Activated T-helper 9 cell treated with anti-CD3 and anti-CD28 coated beads, Interleukin-2, amount 50 U/mL, for 16 hours (primary cell): ENCODE results near the gene PTPN4.

Experiments used
- DNase-seq: peaks from one replicate; pipeline ENCODE4 v3.0.0-alpha.2; 2020; ENCODE audit warnings: low read depth

The PTPN4 gene

GRCh38 chr2:119857742-119858141, 98.0 kb downstream of the PTPN4 start:
- DNase-seq = no peak

GRCh38 chr2:119859528-119859927, 99.8 kb downstream of the PTPN4 start:
- DNase-seq = no peak

GRCh38 chr2:119860924-119861323, 101.2 kb downstream of the PTPN4 start:
- no peak for DNase-seq

GRCh38 chr2:119862127-119862889, 102.6 kb downstream of the PTPN4 start:
- no peak for DNase-seq

- no peak for DNase-seq
Measured at GRCh38 chr2:119864318-119864717, 104.6 kb downstream of the PTPN4 start.

DNA sequence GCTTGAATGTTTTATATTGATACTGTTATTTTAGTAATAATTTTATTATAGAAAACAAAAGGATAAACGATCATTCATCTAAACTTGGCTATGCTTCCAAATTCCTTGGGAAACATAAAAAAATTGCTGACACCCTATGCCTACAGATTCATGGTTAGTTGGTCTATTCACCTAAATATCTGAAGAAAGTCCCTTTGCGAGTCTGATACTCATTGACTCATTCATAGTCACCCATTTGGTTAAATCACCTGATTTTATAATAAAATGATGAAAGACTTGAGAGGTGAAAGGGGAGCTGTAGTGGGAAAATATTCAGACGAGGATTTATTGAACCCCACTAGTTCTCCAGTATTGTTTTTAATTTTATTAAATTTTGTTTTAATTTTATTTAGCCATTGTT, 112.0 kb downstream of the PTPN4 start:
- no peak for DNase-seq

DNA sequence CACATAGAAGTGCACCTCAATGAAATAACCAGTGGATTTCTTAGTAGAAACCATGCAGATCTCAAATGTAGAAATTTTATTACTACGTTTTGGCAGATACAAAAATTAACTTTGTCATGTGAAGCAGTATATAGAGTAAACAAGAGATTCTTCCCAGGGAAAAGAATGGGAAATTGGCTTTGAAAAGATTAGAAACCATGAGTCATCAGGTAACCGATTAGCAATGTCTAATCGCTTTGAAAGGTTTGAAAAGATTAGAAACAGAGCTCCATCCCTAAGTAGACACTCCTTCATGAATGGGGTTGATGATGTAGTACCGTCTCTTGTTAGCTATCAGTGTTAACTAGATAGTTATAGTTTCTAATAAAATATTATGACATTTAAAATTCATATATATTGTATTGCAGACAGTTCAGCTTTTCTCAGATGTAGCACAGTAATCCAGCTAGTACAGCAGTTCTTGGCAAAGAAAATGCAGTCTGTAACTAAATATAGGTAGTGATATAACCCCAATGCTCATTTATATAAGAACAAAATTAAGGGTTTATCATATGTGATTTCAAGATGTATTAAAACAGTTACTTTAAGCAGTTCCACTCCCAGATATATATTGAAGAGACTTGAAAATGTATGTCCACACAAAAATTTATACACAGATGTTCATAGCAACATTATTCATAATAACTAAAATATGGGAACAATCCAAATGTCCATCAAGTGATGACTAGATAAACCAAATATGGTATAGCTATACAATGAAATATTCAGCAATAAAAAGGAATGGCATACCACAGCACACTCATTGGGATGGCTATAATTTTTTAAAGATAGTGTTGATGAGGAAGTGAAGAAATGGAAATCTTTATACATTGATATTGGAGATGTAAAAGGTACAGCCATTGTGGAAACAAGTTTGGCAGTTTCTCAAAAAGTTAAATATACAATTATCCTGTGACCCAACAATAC, 113.9 kb downstream of the PTPN4 start:
- no peak for DNase-seq

DNA sequence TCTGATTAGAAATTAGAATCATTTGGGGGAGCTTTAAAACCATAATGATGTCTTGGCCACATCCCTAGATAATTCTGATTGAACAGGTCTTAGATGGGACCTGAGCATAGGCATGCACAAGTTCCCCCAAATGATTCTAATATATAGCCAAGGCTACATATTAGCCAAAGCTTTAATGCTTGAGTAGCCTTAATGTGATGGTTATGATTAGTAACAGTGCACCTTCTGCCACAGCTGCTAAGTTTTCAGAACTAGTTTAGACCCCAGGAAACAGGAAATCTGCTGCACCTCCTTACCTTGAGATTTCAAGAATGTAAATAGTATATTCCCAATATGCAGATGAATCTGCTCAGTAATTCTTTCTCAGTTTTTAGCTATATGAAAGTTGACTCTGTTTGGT, 119.8 kb downstream of the PTPN4 start:
- DNase-seq = no peak

GRCh38 chr2:119888680-119889079, 129.0 kb downstream of the PTPN4 start:
- no peak for DNase-seq

DNA sequence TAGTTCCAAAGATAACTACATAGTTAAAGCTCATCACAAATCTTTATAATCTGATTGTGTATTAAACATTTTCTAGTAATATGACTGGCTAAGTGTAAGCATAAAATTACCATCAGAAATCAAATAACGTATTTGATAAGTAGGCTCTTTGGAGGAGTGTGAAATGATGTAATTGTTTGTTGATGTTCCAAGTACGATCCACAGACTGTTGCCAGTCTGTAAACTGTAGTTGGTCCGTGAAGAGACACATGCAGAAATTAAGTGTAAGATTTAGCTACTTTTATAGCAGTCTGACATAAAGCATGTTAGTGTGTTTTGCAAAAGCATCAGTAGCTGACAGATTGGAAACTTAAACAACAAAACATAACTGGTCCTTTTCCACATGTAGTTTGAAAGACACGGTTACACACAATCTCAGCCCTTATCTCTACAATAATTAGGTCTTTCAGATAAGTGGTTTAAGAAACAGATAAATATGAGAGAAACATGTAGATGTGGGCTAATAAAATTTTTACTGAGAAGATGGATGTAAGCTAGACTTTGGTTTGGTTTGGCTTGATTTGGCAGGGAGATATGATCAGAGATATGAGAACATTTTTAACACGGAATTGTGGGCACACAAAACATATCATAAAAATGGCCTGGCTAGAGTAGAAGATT, 138.1 kb downstream of the PTPN4 start:
- no peak for DNase-seq

DNA sequence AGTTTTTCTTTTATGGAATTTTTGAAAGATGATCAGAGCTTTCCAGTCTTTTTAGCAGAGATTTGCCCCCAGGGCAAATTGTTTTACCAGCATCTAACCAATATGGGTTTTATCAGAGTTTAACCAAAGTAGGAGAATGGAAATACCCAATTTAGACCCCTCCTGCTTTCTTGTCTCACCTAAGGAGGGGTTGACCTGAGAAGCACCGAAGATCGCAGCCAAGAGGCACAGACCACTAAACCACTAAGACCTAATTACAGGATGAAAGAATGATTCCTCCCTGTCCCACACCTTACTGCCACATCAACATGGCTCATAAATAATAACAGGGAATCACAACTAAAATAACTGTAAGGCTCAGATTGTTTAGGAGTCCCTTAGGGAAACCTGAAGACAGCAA, 141.3 kb downstream of the PTPN4 start:
- no peak for DNase-seq

GRCh38 chr2:119910566-119910965, 150.8 kb downstream of the PTPN4 start:
- DNase-seq = no peak

GRCh38 chr2:119914266-119914665, 154.5 kb downstream of the PTPN4 start:
- no peak for DNase-seq

DNA sequence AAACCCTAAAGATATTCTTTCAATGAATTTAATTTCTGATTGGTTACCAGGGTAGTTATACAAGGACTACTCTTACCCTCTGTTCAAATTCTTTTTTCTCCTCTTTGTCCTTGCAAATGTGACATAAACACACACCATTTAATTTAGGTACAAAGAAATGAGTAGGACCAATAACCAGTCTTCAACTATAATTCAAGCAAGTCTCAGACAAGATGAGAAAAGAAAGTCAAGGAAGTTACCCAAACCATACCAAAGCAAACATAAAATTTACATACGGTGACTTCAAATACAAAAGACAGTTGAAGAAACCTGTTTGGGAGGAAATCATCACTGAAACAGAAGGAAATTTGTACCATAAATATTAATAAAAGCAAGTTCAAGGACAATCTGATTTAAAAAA, 162.1 kb downstream of the PTPN4 start:
- DNase-seq = no peak

- DNase-seq = no peak
Measured at GRCh38 chr2:119922699-119923098, 163.0 kb downstream of the PTPN4 start.

GRCh38 chr2:119929537-119929936, 169.8 kb downstream of the PTPN4 start:
- no peak for DNase-seq

DNA sequence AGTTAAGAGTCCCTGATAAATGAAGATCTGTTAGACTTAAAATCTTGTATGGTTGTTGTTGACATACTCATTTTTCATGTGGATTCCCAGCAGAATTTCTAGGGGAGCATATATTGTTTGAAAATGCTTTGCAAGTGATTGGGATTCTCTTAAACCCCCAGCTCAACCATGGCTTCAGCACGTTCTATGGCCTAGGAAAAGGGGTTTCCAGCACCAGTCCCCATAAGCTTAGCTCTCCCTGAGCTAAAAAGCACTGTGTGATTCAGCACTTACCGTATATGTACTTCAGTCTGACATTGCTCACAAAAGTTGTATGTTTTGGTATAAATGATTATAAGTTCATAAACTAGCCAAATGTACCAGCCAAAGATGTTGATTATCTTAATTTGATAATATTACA, 173.1 kb downstream of the PTPN4 start:
- DNase-seq = no peak

DNA sequence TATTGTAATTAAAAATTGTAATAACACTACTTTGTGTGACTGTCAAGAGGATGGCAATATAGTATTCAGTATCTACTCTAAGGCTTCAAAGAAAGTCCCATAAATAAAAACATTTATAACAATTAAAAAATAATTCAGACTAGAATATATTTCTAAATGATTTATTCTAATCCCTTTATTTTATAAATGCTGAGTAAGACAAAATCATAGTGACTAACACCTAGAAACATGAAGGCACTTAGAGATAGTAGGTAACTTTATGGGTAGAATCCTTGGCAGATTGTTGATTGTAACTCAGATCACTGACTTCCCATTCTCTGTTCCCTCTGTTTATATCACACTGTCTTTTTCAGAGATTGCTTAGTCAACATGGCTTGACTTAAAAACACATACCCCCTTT, 174.6 kb downstream of the PTPN4 start:
- no peak for DNase-seq

DNA sequence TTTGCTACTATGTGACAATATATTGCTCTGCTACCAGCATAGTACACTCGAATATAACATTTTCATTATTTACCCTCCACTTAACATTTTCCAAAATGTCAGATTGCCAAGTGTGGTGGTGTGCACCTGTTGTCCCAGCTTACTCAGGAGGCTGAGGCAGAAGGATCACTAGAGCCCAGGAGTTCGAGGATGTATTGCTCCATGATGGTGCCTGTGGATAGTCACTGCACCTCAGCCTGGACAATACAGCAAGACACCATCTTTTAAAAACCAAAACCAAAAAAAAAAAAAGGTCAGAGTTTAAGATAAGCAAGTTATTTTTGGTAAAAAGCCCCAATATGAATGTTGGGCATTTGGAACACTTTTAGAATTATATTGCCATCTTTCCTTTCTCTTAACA, 178.0 kb downstream of the PTPN4 start:
- DNase-seq = no peak

DNA sequence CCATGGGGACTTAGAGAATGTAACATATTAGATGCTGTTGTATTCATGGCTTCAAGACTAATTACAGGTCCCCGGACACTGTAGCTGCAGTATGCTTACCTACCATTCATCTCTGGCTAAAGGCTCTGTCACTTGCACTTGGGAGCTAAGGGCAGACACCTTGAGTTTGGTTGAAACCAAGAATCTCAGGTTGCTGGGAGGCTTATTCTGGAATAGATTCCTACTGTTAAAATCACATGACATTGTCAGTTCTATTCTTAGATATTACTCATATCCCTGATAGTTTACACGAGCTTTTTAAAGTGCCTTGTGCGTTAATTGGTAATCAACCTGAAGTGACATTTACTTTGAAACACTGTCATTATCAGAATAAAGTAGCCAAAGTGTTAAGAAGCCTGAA, 180.2 kb downstream of the PTPN4 start:
- DNase-seq = no peak

- DNase-seq = no peak
Measured at GRCh38 chr2:119940856-119941255, 181.1 kb downstream of the PTPN4 start.

- no peak for DNase-seq
Measured at GRCh38 chr2:119941388-119941787, 181.7 kb downstream of the PTPN4 start.
